PC-9 (cell line): ENCODE results near the gene FAM174C. TPM values are rescaled to one million over a fixed set of nuclear protein-coding genes. Genes with fewer than 3 reads are reported as not detected.

ENCODE experiments used
- BruUV-seq: library from RNA; stranded (reverse); fragments of 400-500 nt; replicated peaks from 2 replicates; lab custom pipeline; 2021; lab: Mats Ljungman, UMichigan
- CTCF ChIA-PET: fragments of 300-600 bp; sonication (Branson Sonifier 250); formaldehyde crosslinking; loops from one replicate; lab custom pipeline; 2022; ENCODE audit warnings: antibody characterized with exemption; lab: Charles Lee
- POLR2A ChIA-PET: fragments of 300-600 bp; sonication (Branson Sonifier 250); formaldehyde crosslinking; loops from one replicate; lab custom pipeline; 2022; ENCODE audit warnings: antibody characterized with exemption; ENCODE audit not compliant: unreplicated experiment; lab: Charles Lee
- DNase-seq, 2 experiments: peaks; one replicate each; pipeline versions ENCODE4 v3.0.0 to v3.0.0-alpha.2; 2015 to 2022; ENCODE audit warnings: mixed read lengths in 1 of 2
- H2AFZ ChIP-seq: fragments of 200-600 bp; sonication (generic); 2 replicates; pipeline ENCODE4 v1.8.1; 2017; ENCODE audit warnings: antibody characterized with exemption
- H3F3A ChIP-seq: fragments of 200-600 bp; sonication (generic); 2 replicates; pipeline ENCODE4 v1.8.1; 2017; ENCODE audit warnings: antibody characterized with exemption, mild to moderate bottlenecking, low read depth; ENCODE audit not compliant: insufficient read depth
- H3K27ac ChIP-seq: fragments of 200-600 bp; sonication (generic); 2 replicates; pipeline ENCODE4 v1.6.1; 2016; ENCODE audit warnings: mixed run types
- H3K27me3 ChIP-seq: fragments of 200-600 bp; sonication (generic); 2 replicates; pipeline ENCODE4 v1.6.1; 2016; ENCODE audit warnings: low read depth, mixed run types; ENCODE audit not compliant: insufficient read depth
- H3K36me3 ChIP-seq: fragments of 200-600 bp; sonication (generic); 2 replicates; pipeline ENCODE4 v1.6.1; 2016; ENCODE audit warnings: low read depth, mixed run types
- H3K4me1 ChIP-seq: fragments of 200-600 bp; sonication (generic); replicated peaks from 2 replicates; pipeline ENCODE4 v1.6.1; 2016; ENCODE audit warnings: mixed run types; ENCODE audit not compliant: insufficient read depth
- H3K4me2 ChIP-seq: fragments of 200-600 bp; sonication (generic); 2 replicates; pipeline ENCODE4 v1.6.1; 2017; ENCODE audit warnings: mixed run types
- H3K4me3 ChIP-seq: fragments of 200-600 bp; sonication (generic); 2 replicates; pipeline ENCODE4 v1.6.1; 2016; ENCODE audit warnings: mixed run types
- H3K79me2 ChIP-seq: fragments of 200-600 bp; sonication (generic); 2 replicates; pipeline ENCODE4 v1.6.1; 2017; ENCODE audit warnings: low read depth, mixed run types
- H3K9me2 ChIP-seq: fragments of 200-600 bp; sonication (generic); 2 replicates; pipeline ENCODE4 v1.8.1; 2017; ENCODE audit warnings: mild to moderate bottlenecking; ENCODE audit not compliant: insufficient read depth
- H3K9me3 ChIP-seq: fragments of 200-600 bp; sonication (generic); 2 replicates; pipeline ENCODE4 v1.8.1; 2016; ENCODE audit warnings: low read depth; ENCODE audit not compliant: insufficient read depth
- H4K20me1 ChIP-seq: fragments of 200-600 bp; sonication (generic); 2 replicates; pipeline ENCODE4 v1.8.1; 2017; ENCODE audit not compliant: insufficient read depth
- CTCF ChIP-seq: fragments of 200-600 bp; sonication (generic); conservative IDR thresholded peaks from 2 replicates; pipeline ENCODE4 v1.6.1; 2017; ENCODE audit warnings: mixed run types, antibody characterized with exemption, mild to moderate bottlenecking, moderate library complexity
- EZH2 ChIP-seq: fragments of 200-600 bp; sonication (generic); IDR thresholded peaks from 2 replicates; pipeline ENCODE4 v1.8.0; 2017; ENCODE audit warnings: antibody characterized with exemption, low read depth
- intact Hi-C: fragments of 100-400 bp; cut with micrococcal nuclease; formaldehyde crosslinking; loops from one replicate; pipeline ENCODE4 v1.10.0; 2022; ENCODE audit not compliant: unreplicated experiment
- total RNA-seq: library from RNA; stranded (reverse); gene quantifications from 2 replicates; pipeline ENCODE4 v1.2.3, GENCODE V29; 2021

FAM174C gene
- total RNA-seq, 1 experiment from 2014 or later = 51.8 TPM

GRCh38 chr19:1276628-1277022 lies 1.3 kb downstream of the FAM174C start:
- H3K4me3 ChIP-seq = peak overlapping the region; percentile 78
- ChIA-PET POLR2A (no interaction called here), CTCF (no interaction called here)
- BruUV-seq = no TSS peak
- H3F3A ChIP-seq = peaks cover 33% of the 10 kb centered on the region
- H3K27me3 ChIP-seq = no peaks in the 10 kb centered on the region
- peaks cover 11% of the 10 kb centered on the region; the same call in 1 of the 2 replicates for H3K36me3 ChIP-seq
- peaks cover 44% of the 10 kb centered on the region for H3K79me2 ChIP-seq
- intact Hi-C loops = loop anchor here (5.0 kb wide), 1 partner anchor 396 kb away; no protein-coding TSS in a partner anchor
- peak overlapping the region; percentile 46 for H3K27ac ChIP-seq
- H3K4me1 ChIP-seq = peaks cover 16% of the 10 kb centered on the region
- H2AFZ ChIP-seq = no peak overlapping the region
- peak overlapping the region; percentile 87 for H3K4me2 ChIP-seq
- no peaks in the 10 kb centered on the region for H3K9me2 ChIP-seq
- TF ChIP-seq EZH2 (no peak), CTCF (no peak)
- no peak for DNase-seq
- H3K9me3 ChIP-seq = no peaks in the 10 kb centered on the region
- H4K20me1 ChIP-seq = peaks cover 14% of the 10 kb centered on the region

- Histone ChIP-seq H3K79me2 (peaks cover 40% of the 10 kb centered on the region), H4K20me1 (peaks cover 13% of the 10 kb centered on the region), H3K4me3 (peak overlapping the region; percentile 78; the same call in 1 of the 2 replicates), H3K4me1 (peaks cover 16% of the 10 kb centered on the region), H3K4me2 (peak overlapping the region; percentile 87), H3K36me3 (peaks cover 9% of the 10 kb centered on the region; the same call in 1 of the 2 replicates), H3K9me3 (no peaks in the 10 kb centered on the region), H3K9me2 (no peaks in the 10 kb centered on the region), H3F3A (peaks cover 33% of the 10 kb centered on the region), H3K27me3 (no peaks in the 10 kb centered on the region), H3K27ac (no peak overlapping the region), H2AFZ (no peak overlapping the region)
- POLR2A ChIA-PET = no interaction called here
- TF ChIP-seq EZH2 (no peak), CTCF (no peak)
- intact Hi-C loops = loop anchor here (5.0 kb wide), 1 partner anchor 395 kb away; no protein-coding TSS in a partner anchor
- CTCF ChIA-PET = no interaction called here
- BruUV-seq = no TSS peak
- no peak for DNase-seq
Observed at GRCh38 chr19:1277061-1277460, 1.7 kb downstream of the FAM174C start.

GRCh38 chr19:1278074-1278473 lies 2.7 kb downstream of the FAM174C start:
- Histone ChIP-seq H3F3A (peaks cover 27% of the 10 kb centered on the region), H2AFZ (no peak overlapping the region), H3K4me3 (no peak overlapping the region), H3K27ac (no peak overlapping the region), H3K9me3 (no peaks in the 10 kb centered on the region), H3K4me1 (peaks cover 11% of the 10 kb centered on the region; the same call in 1 of the 2 replicates), H3K36me3 (0 out of 2 replicates have a peak, but pooled peaks cover 5% of the 10 kb centered on the region), H3K9me2 (no peaks in the 10 kb centered on the region), H3K79me2 (peaks cover 30% of the 10 kb centered on the region), H4K20me1 (peaks cover 13% of the 10 kb centered on the region), H3K27me3 (no peaks in the 10 kb centered on the region), H3K4me2 (no peak overlapping the region)
- ChIA-PET POLR2A (no interaction called here), CTCF (interaction anchor here (0.5 kb wide), 1 partner anchor 142 kb away, joined by 3 read pairs; no protein-coding TSS in a partner anchor)
- DNase-seq = no peak
- intact Hi-C loops = loop anchor here (2.0 to 5.0 kb wide), 2 partner anchors 95 to 394 kb away; no protein-coding TSS in a partner anchor
- TF ChIP-seq CTCF (no peak), EZH2 (no peak)
- no TSS peak for BruUV-seq
